VCaP (cell line): ENCODE data around the gene STAP2.
A peak's percentile ranks its signal among the peaks of the same experiment; 100 is the strongest.
"Not testable (repeated sequence)": the region's sequence is repeated elsewhere in the genome, so short reads cannot be mapped to it uniquely, and the experiment has no call there.

ENCODE experiments used
- H3K27ac ChIP-seq: fragments of 450-650 bp; 2 replicates; pipeline ENCODE4 v1.5.1; 2017
- CTCF ChIP-seq: fragments of 450-650 bp; conservative IDR thresholded peaks from 2 replicates; pipeline ENCODE4 v1.5.1; 2017; ENCODE audit warnings: mild to moderate bottlenecking, moderate library complexity

Gene STAP2

GRCh38 chr19:4342314-4342614 is 3.6 kb upstream of the STAP2 start:
- peak overlapping the region; percentile 69 for H3K27ac ChIP-seq
- TF ChIP-seq CTCF: no peak

- TF ChIP-seq CTCF: no peak
- peak overlapping the region; percentile 85 for H3K27ac ChIP-seq
Observed at GRCh38 chr19:4337906-4338440, 654 bp downstream of the STAP2 start.

- H3K27ac ChIP-seq: no peak overlapping the region
- TF ChIP-seq CTCF: no peak
Observed at GRCh38 chr19:4334929-4335570, 3.6 kb downstream of the STAP2 start.

- no peak overlapping the region for H3K27ac ChIP-seq
- no peak for TF ChIP-seq CTCF
Observed at GRCh38 chr19:4329858-4330257, 8.8 kb downstream of the STAP2 start.

- not testable (repeated sequence) for H3K27ac ChIP-seq
Observed at GRCh38 chr19:4328991-4329681, 9.5 kb downstream of the STAP2 start.

- no peak overlapping the region for H3K27ac ChIP-seq
- TF ChIP-seq CTCF: no peak
Observed at GRCh38 chr19:4328243-4328990, 10.2 kb downstream of the STAP2 start.

GRCh38 chr19:4327877-4328242 is 10.8 kb downstream of the STAP2 start:
- no peak for TF ChIP-seq CTCF
- H3K27ac ChIP-seq: no peak overlapping the region
